Astrocyte (in vitro differentiated cells and primary cell): ENCODE measurements around the gene VAC14.

Source experiments
- CTCF ChIP-seq: IDR thresholded peaks from 2 replicates; pipeline ENCODE4 v1.5.1; 2011; ENCODE audit warnings: low read depth, mild to moderate bottlenecking, inconsistent platforms, low read length, moderate library complexity; ENCODE audit not compliant: insufficient read depth
- EZH2 ChIP-seq: IDR thresholded peaks from 2 replicates; pipeline ENCODE4 v1.6.1; 2012; ENCODE audit warnings: mild to moderate bottlenecking, low read length, inconsistent platforms; ENCODE audit not compliant: insufficient read depth

- TF ChIP-seq EZH2 (no peak), CTCF (no peak)
Observed at GRCh38 chr16:70765491-70765890, 35.5 kb downstream of the VAC14 start.
